ENCODE data around the gene STIP1.

DNA sequence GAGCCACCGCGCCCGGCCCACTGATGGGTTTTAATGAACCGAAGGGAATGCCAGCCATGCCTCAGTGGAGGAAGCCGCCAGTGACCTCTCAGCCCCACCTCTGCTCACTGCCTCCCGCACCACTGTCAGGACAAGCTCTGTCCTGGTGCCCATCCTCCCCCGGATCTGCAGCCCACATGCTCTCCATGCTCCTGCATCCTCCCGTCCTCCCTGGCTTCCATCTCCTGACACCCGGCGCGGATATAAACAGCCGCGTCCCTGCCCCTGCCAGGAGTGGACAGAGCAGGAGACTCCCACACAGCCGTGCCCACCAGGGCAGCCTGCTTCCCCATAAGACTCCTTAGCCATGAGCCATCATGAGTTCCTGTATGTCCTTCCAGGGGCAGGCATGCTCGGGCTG is 46.9 kb upstream of the STIP1 start:
- TF ChIP-seq, protein P1, sequence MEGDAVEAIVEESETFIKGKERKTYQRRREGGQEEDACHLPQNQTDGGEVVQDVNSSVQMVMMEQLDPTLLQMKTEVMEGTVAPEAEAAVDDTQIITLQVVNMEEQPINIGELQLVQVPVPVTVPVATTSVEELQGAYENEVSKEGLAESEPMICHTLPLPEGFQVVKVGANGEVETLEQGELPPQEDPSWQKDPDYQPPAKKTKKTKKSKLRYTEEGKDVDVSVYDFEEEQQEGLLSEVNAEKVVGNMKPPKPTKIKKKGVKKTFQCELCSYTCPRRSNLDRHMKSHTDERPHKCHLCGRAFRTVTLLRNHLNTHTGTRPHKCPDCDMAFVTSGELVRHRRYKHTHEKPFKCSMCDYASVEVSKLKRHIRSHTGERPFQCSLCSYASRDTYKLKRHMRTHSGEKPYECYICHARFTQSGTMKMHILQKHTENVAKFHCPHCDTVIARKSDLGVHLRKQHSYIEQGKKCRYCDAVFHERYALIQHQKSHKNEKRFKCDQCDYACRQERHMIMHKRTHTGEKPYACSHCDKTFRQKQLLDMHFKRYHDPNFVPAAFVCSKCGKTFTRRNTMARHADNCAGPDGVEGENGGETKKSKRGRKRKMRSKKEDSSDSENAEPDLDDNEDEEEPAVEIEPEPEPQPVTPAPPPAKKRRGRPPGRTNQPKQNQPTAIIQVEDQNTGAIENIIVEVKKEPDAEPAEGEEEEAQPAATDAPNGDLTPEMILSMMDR (IDR thresholded peaks at IDR 0.05; ENCODE audit: poor library complexity, severe bottlenecking), result no peak
- TF ChIP-seq EP300 (conservative IDR thresholded peaks at IDR 0.05; ENCODE audit: poor library complexity, severe bottlenecking), result no peak
- no peak for TF ChIP-seq EZH2 (IDR thresholded peaks at IDR 0.05; ENCODE audit: borderline replicate concordance, insufficient read depth, low read length, poor library complexity, severe bottlenecking)
- TF ChIP-seq POLR2AphosphoS5 (IDR thresholded peaks at IDR 0.05), result no peak
- no peak for TF ChIP-seq RAD21 (conservative IDR thresholded peaks at IDR 0.05)
- TF ChIP-seq, protein P2, sequence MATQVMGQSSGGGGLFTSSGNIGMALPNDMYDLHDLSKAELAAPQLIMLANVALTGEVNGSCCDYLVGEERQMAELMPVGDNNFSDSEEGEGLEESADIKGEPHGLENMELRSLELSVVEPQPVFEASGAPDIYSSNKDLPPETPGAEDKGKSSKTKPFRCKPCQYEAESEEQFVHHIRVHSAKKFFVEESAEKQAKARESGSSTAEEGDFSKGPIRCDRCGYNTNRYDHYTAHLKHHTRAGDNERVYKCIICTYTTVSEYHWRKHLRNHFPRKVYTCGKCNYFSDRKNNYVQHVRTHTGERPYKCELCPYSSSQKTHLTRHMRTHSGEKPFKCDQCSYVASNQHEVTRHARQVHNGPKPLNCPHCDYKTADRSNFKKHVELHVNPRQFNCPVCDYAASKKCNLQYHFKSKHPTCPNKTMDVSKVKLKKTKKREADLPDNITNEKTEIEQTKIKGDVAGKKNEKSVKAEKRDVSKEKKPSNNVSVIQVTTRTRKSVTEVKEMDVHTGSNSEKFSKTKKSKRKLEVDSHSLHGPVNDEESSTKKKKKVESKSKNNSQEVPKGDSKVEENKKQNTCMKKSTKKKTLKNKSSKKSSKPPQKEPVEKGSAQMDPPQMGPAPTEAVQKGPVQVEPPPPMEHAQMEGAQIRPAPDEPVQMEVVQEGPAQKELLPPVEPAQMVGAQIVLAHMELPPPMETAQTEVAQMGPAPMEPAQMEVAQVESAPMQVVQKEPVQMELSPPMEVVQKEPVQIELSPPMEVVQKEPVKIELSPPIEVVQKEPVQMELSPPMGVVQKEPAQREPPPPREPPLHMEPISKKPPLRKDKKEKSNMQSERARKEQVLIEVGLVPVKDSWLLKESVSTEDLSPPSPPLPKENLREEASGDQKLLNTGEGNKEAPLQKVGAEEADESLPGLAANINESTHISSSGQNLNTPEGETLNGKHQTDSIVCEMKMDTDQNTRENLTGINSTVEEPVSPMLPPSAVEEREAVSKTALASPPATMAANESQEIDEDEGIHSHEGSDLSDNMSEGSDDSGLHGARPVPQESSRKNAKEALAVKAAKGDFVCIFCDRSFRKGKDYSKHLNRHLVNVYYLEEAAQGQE (IDR thresholded peaks at IDR 0.05; ENCODE audit: borderline replicate concordance), result no peak
- TF ChIP-seq SMC3 (conservative IDR thresholded peaks at IDR 0.05; ENCODE audit: poor library complexity), result no peak
- no peak for TF ChIP-seq TAF1 (IDR thresholded peaks at IDR 0.05; ENCODE audit: low read depth)
